GM18511 (cell line): ENCODE results near the gene GALNT10.
"Not testable (repeated sequence)": the region's sequence is repeated elsewhere in the genome, so short reads cannot be mapped to it uniquely, and the experiment has no call there.

Experiments
- ATAC-seq: cut with Tn5 transposase; IDR thresholded peaks from one replicate; pipeline ENCODE4 v1.9.1; 2021; ENCODE audit warnings: mild to moderate bottlenecking, moderate library complexity; ENCODE audit not compliant: unreplicated experiment

The GALNT10 gene, protein sequence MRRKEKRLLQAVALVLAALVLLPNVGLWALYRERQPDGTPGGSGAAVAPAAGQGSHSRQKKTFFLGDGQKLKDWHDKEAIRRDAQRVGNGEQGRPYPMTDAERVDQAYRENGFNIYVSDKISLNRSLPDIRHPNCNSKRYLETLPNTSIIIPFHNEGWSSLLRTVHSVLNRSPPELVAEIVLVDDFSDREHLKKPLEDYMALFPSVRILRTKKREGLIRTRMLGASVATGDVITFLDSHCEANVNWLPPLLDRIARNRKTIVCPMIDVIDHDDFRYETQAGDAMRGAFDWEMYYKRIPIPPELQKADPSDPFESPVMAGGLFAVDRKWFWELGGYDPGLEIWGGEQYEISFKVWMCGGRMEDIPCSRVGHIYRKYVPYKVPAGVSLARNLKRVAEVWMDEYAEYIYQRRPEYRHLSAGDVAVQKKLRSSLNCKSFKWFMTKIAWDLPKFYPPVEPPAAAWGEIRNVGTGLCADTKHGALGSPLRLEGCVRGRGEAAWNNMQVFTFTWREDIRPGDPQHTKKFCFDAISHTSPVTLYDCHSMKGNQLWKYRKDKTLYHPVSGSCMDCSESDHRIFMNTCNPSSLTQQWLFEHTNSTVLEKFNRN

GRCh38 chr5:154190595-154191304 lies at the start of gene GALNT10:
Gene GALNT10 (plus strand): TSS chr5:154190733. CDS start chr5:154190867, 134 bp downstream.
- ATAC-seq: peak; percentile 74

GRCh38 chr5:154141745-154142221 lies 48.8 kb upstream of the GALNT10 start:
- no peak for ATAC-seq

DNA sequence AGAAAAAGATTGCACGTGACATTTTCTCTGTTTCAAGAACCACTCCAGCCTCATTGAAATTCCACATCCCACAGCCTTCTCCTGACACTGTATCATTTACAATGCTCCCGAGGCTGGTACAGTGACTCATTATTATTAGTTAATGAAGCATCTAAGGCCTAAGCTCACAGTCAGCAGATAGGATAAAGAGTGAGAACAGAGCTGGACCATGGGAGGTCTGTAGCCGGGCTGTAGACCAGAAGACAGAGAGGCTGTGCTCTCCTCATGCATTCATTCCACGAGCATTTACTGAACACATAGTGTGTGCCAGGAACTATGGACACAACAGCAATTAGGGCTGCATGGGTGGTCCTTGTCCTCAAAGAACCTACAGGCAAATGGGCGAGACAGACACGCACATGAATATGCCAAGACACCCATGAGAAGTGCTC lies 47.3 kb upstream of the GALNT10 start:
- no peak for ATAC-seq

DNA sequence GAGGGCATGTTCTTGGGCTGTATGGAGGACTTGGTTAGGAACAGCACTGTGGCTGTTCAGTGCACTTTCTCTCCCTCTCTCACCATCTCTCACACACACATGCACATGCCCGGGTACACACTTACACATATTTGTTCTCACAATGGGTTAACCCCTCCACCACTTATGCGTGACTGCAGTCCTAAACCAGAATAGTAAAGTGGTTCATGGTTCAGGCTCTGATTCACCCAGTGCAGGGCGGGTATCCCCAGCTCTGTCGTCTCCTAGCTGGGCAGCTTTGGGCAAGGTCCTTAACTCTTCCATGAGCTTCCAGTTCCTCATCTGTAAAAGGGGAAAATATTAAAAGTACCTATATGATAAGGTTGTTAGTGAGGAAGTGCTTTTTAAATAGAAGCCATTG lies 45.3 kb upstream of the GALNT10 start:
- ATAC-seq: no peak

- no peak for ATAC-seq
Measured at GRCh38 chr5:154146409-154146808, 44.1 kb upstream of the GALNT10 start.

DNA sequence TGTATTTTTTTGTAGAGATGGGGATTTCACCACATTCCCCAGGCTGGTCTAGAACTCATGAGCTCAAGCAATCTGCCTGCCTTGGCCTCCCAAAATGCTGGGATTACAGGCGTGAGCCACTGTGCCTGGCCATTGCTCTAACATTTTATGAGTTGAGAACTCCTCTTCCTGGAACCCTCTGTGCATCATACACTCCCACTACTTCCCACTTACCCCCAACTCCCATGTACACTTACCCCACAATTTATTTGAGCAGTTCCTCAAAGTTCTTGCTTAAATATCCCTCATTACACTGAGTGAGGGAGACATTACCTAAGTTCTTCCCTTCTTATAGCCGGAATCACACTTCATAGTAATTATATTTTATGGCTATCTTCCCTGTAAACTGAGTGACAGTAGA lies 42.9 kb upstream of the GALNT10 start:
- no peak for ATAC-seq

- ATAC-seq: not testable (repeated sequence)
Measured at GRCh38 chr5:154150471-154150870, 40.1 kb upstream of the GALNT10 start.

DNA sequence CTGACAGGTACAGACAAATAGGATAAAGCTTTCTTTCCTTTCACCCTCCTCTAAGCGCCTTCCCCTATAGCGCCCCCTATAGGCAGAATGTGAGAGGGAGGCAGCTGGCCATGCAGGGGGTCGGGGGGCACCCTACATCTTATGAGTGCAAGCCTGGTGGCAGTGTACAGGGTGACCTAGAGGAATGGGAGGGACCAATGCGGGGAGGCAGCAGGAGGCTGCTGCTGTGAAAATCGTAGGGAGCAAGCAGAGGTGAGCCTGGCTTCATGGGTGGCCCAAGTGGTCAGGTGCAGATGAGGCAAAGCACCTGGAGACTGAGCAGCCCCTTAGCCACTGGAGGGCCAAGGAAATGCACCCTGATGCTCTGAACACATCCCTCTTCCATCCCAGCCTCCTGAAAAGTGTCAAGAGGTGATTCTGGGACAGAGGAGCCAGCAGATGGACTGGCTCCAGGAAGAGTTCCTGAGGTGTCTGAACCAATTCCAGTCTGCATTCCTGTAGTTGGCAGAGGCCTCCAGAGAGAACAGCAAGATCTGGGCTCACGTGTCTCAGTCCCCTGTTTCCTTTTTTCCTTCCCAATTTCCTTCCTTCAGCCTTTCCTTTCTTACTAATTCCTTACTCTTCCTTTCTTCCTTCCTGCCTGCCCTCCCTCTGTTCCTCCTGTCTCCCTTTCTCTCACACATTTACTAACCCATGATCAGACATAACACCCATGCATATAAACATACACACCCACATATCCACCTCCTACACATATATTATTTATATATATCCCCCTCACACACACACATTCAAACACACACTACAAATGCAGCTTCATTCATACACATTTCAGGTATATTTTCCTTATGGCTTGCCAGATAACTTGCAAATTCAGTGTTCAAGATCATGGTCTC lies 32.8 kb upstream of the GALNT10 start:
- no peak for ATAC-seq

GRCh38 chr5:154158379-154158737 lies 32.2 kb upstream of the GALNT10 start:
- no peak for ATAC-seq

- no peak for ATAC-seq
Measured at GRCh38 chr5:154159343-154159742, 31.2 kb upstream of the GALNT10 start.

DNA sequence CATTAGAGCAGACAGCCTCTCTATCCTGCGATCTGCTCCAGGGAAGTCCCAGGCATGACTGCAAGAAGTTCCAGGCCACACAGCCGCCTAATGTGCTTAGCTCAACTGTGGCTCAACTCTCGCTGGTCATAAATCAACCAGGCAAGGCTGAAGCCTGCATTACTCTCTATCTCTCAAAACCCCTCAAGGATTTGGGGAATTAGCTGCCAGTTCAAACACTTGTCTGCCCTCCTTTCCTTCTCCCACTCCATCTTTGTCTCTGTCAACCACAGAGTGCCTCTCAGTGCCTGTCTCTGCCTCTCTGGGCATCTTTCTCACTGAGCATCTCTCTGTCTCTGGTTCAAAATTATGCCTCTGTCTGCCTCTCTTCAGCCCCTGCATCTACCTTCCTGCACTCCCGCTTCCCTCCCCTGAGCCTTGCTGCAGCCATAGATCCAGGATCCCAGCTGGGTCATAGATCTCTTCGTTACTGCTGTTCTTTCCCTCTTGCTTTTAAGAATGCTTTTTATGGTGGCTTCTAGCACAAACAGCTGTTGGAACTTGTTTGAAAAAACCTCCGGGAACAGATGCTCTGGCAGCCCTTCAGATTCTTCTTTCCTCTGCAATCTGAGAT lies 27.9 kb upstream of the GALNT10 start:
- no peak for ATAC-seq

GRCh38 chr5:154163327-154164248 lies 26.9 kb upstream of the GALNT10 start:
- no peak for ATAC-seq

DNA sequence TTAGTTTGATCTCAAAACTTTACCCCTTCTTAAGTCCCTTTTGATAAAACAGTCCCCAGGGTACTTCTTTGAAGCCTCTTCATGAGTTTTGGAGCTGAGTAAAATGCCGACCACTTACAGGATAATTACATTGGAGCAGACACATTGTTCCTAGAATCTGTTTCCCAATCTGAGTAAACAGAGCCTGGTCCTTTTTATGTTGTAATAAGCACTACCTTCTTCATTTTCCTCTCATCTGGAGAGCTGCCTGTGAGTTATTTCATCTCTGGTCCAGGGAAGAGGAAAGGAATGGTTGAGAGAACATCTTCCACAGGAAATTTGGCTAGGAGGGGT lies 26.3 kb upstream of the GALNT10 start:
- no peak for ATAC-seq

DNA sequence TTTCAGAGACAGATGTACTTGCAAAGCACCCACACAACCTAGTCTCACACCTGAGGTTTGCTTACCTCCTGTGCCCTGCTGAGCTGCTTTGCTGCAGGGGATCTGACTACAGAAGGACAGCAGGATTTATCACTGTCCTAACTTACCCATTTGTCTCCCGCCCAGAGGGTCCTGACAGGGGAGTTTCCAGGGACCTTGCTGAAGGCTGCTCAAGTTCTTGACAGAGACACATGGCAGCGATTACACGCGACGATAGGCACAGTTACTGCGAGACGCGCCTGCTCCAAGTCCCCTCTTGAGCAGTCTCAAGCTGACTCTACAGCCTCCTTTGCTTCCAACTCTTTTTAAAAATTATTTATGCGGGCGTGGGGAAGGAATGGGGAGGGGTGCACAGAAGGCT lies 24.6 kb upstream of the GALNT10 start:
- ATAC-seq: no peak

GRCh38 chr5:154166901-154167791 lies 23.4 kb upstream of the GALNT10 start:
- no peak for ATAC-seq

- ATAC-seq: no peak
Measured at GRCh38 chr5:154168395-154168794, 22.1 kb upstream of the GALNT10 start.

DNA sequence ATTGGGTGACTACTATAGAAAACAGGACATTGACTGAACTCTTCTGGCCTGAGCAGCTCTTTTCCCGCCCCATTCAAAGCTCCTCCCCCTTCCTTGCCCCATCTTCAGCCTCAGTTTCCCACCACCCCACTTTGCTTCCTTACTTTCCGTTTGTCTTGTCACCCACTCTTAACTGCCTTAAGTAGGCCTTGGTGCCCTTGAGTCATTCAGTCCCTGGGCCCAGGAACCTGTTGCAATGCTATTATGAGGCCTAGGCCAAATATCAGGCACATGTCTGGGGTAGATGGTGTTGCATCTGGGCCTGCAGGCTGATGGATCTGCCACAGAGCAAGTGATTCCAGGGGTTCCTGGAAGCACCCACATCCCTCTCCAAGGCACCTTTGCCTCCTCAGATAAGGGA lies 17.7 kb upstream of the GALNT10 start:
- no peak for ATAC-seq

GRCh38 chr5:154174091-154174490 lies 16.4 kb upstream of the GALNT10 start:
- no peak for ATAC-seq
